ENCODE measurements around the gene ANO10. TPM values are rescaled to one million over a fixed set of nuclear protein-coding genes. Genes with fewer than 3 reads are reported as not detected.
A peak's percentile ranks its signal among the peaks of the same experiment; 100 is the strongest.

Gene ANO10
- polyA plus RNA-seq, 1 donor: 21.5 TPM

- Histone ChIP-seq H3K27me3 (ENCODE audit: control insufficient read depth, insufficient read depth, low read length) (no peaks in the 10 kb centered on the region), H3K4me3 (ENCODE audit: low read length) (no peak overlapping the region), H3K4me1 (ENCODE audit: control insufficient read depth, insufficient read depth, low read length) (no peaks in the 10 kb centered on the region), H3K36me3 (ENCODE audit: control insufficient read depth, insufficient read depth, low read length) (no peaks in the 10 kb centered on the region), H3K27ac (ENCODE audit: low read length) (peak overlapping the region; percentile 44), H3K9me3 (ENCODE audit: control insufficient read depth, low read depth, low read length) (no peaks in the 10 kb centered on the region)
- 63% methylated on average over 3 of the region's 9 CpGs for WGBS (ENCODE audit: insufficient coverage, low lambda C conversion rate)
- peak; percentile 40 to 84 for DNase-seq
These were observed 220.8 kb downstream of the ANO10 start for GRCh38 chr3:43400781-43401730.

- H3K9me3 ChIP-seq (ENCODE audit: control insufficient read depth, low read depth, low read length): no peaks in the 10 kb centered on the region
- no CpG with 5 or more reads among the region's 1 CpG for WGBS (ENCODE audit: insufficient coverage, low lambda C conversion rate)
- no peak for DNase-seq
These were observed 221.6 kb downstream of the ANO10 start for GRCh38 chr3:43400167-43400566.

GRCh38 chr3:43399034-43399433 is 222.8 kb downstream of the ANO10 start:
- H3K27ac ChIP-seq (ENCODE audit: low read length): no peak overlapping the region
- no peaks in the 10 kb centered on the region for H3K36me3 ChIP-seq (ENCODE audit: control insufficient read depth, insufficient read depth, low read length)
- no peak for DNase-seq
- no peaks in the 10 kb centered on the region for H3K27me3 ChIP-seq (ENCODE audit: control insufficient read depth, insufficient read depth, low read length)
- WGBS (ENCODE audit: insufficient coverage, low lambda C conversion rate): 86% methylated on average over 4 of the region's 6 CpGs
- no peaks in the 10 kb centered on the region for H3K4me1 ChIP-seq (ENCODE audit: control insufficient read depth, insufficient read depth, low read length)
- H3K9me3 ChIP-seq (ENCODE audit: control insufficient read depth, low read depth, low read length): no peaks in the 10 kb centered on the region
- no peak overlapping the region for H3K4me3 ChIP-seq (ENCODE audit: low read length)

More at GRCh38 chr3:43400167-43400566, 221.6 kb downstream of the ANO10 start:
- Histone ChIP-seq H3K27me3 (ENCODE audit: control insufficient read depth, insufficient read depth, low read length) (no peaks in the 10 kb centered on the region), H3K36me3 (ENCODE audit: control insufficient read depth, insufficient read depth, low read length) (no peaks in the 10 kb centered on the region), H3K4me3 (ENCODE audit: low read length) (no peak overlapping the region), H3K4me1 (ENCODE audit: control insufficient read depth, insufficient read depth, low read length) (no peaks in the 10 kb centered on the region), H3K27ac (ENCODE audit: low read length) (no peak overlapping the region)

- Histone ChIP-seq H3K27me3 (ENCODE audit: control insufficient read depth, insufficient read depth, low read length) (no peaks in the 10 kb centered on the region), H3K9me3 (ENCODE audit: control insufficient read depth, low read depth, low read length) (no peaks in the 10 kb centered on the region), H3K36me3 (ENCODE audit: control insufficient read depth, insufficient read depth, low read length) (no peaks in the 10 kb centered on the region), H3K4me1 (ENCODE audit: control insufficient read depth, insufficient read depth, low read length) (no peaks in the 10 kb centered on the region), H3K4me3 (ENCODE audit: low read length) (no peak overlapping the region), H3K27ac (ENCODE audit: low read length) (no peak overlapping the region)
- peak; percentile 7 to 26 for DNase-seq
- WGBS (ENCODE audit: insufficient coverage, low lambda C conversion rate): no CpG with 5 or more reads among the region's 2 CpGs
These were observed 227.7 kb downstream of the ANO10 start for GRCh38 chr3:43394041-43394554.

- Histone ChIP-seq H3K27ac (ENCODE audit: low read length) (no peak overlapping the region), H3K36me3 (ENCODE audit: control insufficient read depth, insufficient read depth, low read length) (no peaks in the 10 kb centered on the region), H3K4me3 (ENCODE audit: low read length) (no peak overlapping the region), H3K27me3 (ENCODE audit: control insufficient read depth, insufficient read depth, low read length) (no peaks in the 10 kb centered on the region), H3K4me1 (ENCODE audit: control insufficient read depth, insufficient read depth, low read length) (no peaks in the 10 kb centered on the region), H3K9me3 (ENCODE audit: control insufficient read depth, low read depth, low read length) (no peaks in the 10 kb centered on the region)
- no CpG with 5 or more reads among the region's 1 CpG for WGBS (ENCODE audit: insufficient coverage, low lambda C conversion rate)
- DNase-seq: no peak
These were observed 230.2 kb downstream of the ANO10 start for GRCh38 chr3:43391621-43392020.

- no peak overlapping the region for H3K4me3 ChIP-seq (ENCODE audit: low read length)
- no peaks in the 10 kb centered on the region for H3K9me3 ChIP-seq (ENCODE audit: control insufficient read depth, low read depth, low read length)
- DNase-seq: no peak
- H3K4me1 ChIP-seq (ENCODE audit: control insufficient read depth, insufficient read depth, low read length): no peaks in the 10 kb centered on the region
- H3K36me3 ChIP-seq (ENCODE audit: control insufficient read depth, insufficient read depth, low read length): no peaks in the 10 kb centered on the region
- H3K27me3 ChIP-seq (ENCODE audit: control insufficient read depth, insufficient read depth, low read length): no peaks in the 10 kb centered on the region
- WGBS (ENCODE audit: insufficient coverage, low lambda C conversion rate): no CpG with 5 or more reads among the region's 1 CpG
- H3K27ac ChIP-seq (ENCODE audit: low read length): no peak overlapping the region
These were observed 231.6 kb downstream of the ANO10 start for GRCh38 chr3:43390255-43390588.

- H3K36me3 ChIP-seq (ENCODE audit: control insufficient read depth, insufficient read depth, low read length): no peaks in the 10 kb centered on the region
- peak; percentile 18 to 23 for DNase-seq
- H3K4me1 ChIP-seq (ENCODE audit: control insufficient read depth, insufficient read depth, low read length): no peaks in the 10 kb centered on the region
- 90% methylated on average over 4 of the region's 10 CpGs for WGBS (ENCODE audit: insufficient coverage, low lambda C conversion rate)
- no peak overlapping the region for H3K27ac ChIP-seq (ENCODE audit: low read length)
- no peaks in the 10 kb centered on the region for H3K9me3 ChIP-seq (ENCODE audit: control insufficient read depth, low read depth, low read length)
- H3K27me3 ChIP-seq (ENCODE audit: control insufficient read depth, insufficient read depth, low read length): no peaks in the 10 kb centered on the region
- no peak overlapping the region for H3K4me3 ChIP-seq (ENCODE audit: low read length)
These were observed 232.2 kb downstream of the ANO10 start for GRCh38 chr3:43389388-43390254.

- no peaks in the 10 kb centered on the region for H3K36me3 ChIP-seq (ENCODE audit: control insufficient read depth, insufficient read depth, low read length)
These were observed 232.9 kb downstream of the ANO10 start for GRCh38 chr3:43388915-43389314.

GRCh38 chr3:43388175-43388574 is 233.6 kb downstream of the ANO10 start:
- no CpG with 5 or more reads among the region's 5 CpGs for WGBS (ENCODE audit: insufficient coverage, low lambda C conversion rate)

More at GRCh38 chr3:43388915-43389314, 232.9 kb downstream of the ANO10 start:
- no peak for DNase-seq
- H3K27ac ChIP-seq (ENCODE audit: low read length): no peak overlapping the region
- no peaks in the 10 kb centered on the region for H3K4me1 ChIP-seq (ENCODE audit: control insufficient read depth, insufficient read depth, low read length)
- H3K27me3 ChIP-seq (ENCODE audit: control insufficient read depth, insufficient read depth, low read length): no peaks in the 10 kb centered on the region
- H3K4me3 ChIP-seq (ENCODE audit: low read length): no peak overlapping the region
- no peaks in the 10 kb centered on the region for H3K9me3 ChIP-seq (ENCODE audit: control insufficient read depth, low read depth, low read length)

GRCh38 chr3:43379343-43379742 is 242.5 kb downstream of the ANO10 start:
- no CpG with 5 or more reads among the region's 3 CpGs for WGBS (ENCODE audit: insufficient coverage, low lambda C conversion rate)
- Histone ChIP-seq H3K9me3 (ENCODE audit: control insufficient read depth, low read depth, low read length) (no peaks in the 10 kb centered on the region), H3K27ac (ENCODE audit: low read length) (no peak overlapping the region), H3K4me3 (ENCODE audit: low read length) (no peak overlapping the region), H3K4me1 (ENCODE audit: control insufficient read depth, insufficient read depth, low read length) (no peaks in the 10 kb centered on the region), H3K27me3 (ENCODE audit: control insufficient read depth, insufficient read depth, low read length) (no peaks in the 10 kb centered on the region), H3K36me3 (ENCODE audit: control insufficient read depth, insufficient read depth, low read length) (no peaks in the 10 kb centered on the region)
- DNase-seq: no peak

More at GRCh38 chr3:43388175-43388574, 233.6 kb downstream of the ANO10 start:
- Histone ChIP-seq H3K36me3 (ENCODE audit: control insufficient read depth, insufficient read depth, low read length) (no peaks in the 10 kb centered on the region), H3K27ac (ENCODE audit: low read length) (no peak overlapping the region), H3K4me3 (ENCODE audit: low read length) (no peak overlapping the region), H3K27me3 (ENCODE audit: control insufficient read depth, insufficient read depth, low read length) (no peaks in the 10 kb centered on the region), H3K9me3 (ENCODE audit: control insufficient read depth, low read depth, low read length) (no peaks in the 10 kb centered on the region), H3K4me1 (ENCODE audit: control insufficient read depth, insufficient read depth, low read length) (no peaks in the 10 kb centered on the region)
- DNase-seq: no peak

All from large intestine (tissue), 3 donors.